Stimulated activated CD8-positive, alpha-beta memory T cell treated with anti-CD3 and anti-CD28 coated beads, Interleukin-4, amount 100 ng/mL, for 24 hours (primary cell): ENCODE data around the gene ECE1.

Experiments
- DNase-seq: peaks from one replicate; pipeline ENCODE4 v3.0.0-alpha.2; 2020; ENCODE audit warnings: low read depth

ECE1 gene

DNA sequence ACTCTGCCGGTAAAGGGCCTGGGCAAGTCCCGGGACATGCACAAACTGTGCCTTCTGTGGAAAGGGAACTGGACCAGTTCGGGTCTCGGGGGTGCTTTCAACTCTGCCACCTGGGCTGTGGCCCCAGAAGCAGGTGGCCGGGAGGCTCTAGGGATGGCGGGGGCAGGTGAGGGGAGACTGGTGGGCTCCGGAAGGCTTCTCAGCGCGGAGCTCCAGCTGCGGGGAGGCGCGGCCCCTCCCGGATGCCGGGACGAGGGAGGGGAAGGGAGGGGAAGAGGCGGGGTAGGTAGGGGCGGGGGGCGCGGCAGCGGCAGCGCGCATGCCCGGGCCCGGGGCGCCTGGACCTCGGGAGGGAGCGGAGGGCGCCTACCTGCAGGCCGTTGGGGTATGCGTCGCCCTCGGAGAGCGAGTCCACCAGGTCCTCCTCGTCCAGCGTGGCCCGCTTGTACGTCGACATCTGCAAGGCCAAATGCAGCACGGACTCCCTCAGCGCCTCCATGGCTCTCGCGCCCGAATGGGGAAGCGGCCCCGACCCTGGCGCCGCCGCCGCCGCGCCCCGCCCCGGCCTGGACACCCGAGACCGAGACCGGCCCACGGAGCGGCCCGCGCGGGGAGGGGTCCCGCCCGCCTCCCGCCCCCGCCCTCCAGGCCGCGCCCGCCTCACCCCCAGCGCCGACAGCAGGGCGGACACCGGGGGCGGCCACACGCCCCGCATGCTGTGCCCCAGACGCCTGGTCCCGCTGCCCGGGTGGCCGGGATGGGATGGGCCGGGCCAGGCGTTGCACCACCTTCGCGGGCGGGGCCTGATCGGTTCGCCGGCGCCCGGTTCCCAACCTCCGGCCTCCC lies at the start of gene ECE1:
Gene ECE1 (minus strand): TSS at position 764 of the 846 bp plus-strand sequence. CDS start 49 bp downstream, at position 715.
- peak; percentile 19 for DNase-seq

DNA sequence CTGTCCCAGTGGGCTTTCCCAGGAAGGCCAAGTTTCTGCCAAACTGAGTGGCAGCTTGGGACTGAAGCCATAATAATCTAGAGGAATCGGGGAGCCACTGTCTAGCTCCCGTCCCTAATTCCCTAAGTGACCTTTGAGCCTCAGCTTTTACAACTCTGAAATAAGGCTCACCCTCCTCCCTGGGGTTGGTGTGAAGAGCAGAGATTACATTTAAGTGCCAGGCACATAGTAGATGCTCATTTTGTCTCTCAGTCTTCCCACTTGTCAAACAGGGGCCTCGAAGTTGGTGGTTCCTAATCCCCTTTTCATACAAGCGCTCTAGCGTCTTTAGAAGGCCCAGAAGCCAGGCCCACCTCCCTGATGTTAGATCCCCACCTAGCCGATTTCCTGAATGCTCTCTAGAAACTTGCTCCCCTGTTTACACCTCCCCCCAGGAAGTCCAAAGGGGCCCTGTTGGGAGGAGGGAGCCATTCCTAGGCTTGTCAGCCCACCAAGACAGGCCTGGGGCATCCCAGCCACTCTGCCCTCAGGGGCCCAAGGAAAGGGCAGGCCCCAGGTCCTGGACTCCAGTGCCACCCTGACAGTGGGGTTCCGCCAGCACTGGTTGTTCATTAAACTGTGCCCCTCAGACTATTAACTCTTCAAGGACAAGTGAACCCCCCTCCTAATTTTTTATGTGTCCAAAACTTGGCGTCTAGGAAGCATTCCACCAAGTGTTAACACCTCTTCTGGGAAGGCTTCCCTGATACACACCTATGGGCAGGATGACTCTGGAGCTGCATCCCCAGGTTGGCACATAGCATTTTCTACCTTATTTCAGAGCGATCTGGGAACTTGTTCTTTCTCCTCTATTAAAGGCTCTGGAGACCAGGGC lies 49.3 kb upstream of the ECE1 start:
- DNase-seq, result no peak

DNA sequence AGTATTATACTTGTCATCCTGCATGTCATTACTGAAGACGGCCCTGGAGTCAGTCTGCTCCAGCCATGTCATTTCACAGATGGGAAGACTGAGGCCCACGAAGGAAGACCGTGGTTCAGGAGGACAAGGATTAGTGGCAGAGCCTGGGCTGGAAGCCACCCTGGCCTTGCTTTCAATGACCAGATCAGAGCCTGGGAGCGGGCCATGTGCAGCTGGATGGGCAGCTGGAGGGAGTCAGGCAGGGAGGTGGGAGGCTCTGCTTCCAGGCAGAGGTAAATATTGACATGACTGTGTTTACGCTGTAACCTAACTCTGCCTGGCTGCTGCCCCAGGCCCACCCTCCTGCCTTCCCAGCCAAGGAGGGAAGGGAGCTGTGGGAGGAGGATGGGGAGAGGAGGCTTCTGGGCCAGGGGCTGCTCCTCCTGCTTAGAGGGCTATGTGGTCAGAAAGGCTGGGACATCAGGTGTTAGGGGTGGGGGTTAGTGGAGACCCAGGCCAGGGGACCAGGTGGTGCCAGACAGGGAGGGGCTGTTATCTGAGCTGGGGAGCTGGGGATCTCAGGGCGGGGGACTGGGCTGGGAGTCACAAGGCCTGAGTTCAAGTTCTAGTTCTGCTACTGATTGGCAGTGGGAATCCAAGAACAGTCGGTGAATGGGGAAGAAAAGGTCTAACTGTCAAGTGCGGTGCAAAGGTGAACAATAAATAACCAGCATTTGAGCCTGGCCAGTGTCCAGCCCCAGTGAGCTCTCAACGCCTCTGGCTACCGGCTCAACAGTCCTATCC lies 48.5 kb upstream of the ECE1 start:
- DNase-seq, result no peak

DNA sequence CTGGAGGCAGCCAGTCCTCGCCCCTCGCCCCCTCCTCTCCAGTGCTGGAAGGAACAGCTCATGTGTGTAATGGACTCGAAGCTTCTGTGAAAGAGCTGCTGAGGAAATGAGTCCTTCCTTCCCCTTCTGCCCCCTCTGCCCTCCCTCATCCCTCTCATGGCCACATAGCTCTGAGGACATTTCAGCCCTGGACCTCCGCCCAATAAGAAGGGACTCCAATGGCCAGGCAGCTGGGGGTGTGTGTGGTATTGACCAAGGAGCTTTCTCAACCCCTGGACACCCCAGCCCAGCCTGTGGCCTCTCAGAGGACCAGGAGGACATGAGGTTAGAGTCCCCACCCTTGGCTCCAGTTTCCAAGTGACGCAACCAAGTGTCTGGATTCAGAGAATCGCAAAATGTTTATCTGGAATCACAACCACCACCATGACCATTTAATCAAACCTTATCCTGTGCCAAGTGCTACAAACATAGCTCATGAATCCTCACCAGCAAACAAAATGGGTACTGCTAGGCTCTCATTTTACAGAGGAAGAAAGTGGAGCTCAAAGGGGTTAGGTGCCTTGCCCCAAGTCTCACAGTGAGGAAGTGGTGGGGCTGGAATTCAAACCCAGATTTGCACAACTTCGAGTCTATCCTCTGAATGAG lies 47.8 kb upstream of the ECE1 start:
- no peak for DNase-seq

DNA sequence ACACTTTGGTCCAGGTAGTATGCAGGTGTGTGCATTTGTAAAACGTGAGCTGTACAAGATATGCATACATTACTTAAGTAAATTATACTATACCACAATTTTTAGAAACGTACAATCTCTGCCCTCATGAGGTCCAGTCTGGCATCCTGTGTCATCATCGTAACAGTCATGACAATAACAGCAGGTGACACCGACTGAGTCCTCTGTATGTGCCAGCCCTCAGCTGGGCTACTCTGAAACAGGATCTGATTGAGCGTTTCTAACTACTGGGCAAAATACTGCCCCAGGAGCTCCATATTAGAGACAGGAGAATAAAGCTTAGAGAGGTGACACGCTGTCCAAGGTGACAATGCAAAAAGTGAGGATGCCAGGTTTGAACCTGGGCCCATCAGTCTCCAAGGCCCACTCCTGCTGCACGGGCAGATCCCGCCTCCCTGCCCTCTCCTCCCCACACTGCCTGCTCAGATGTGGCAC lies 47.2 kb upstream of the ECE1 start:
- no peak for DNase-seq

DNA sequence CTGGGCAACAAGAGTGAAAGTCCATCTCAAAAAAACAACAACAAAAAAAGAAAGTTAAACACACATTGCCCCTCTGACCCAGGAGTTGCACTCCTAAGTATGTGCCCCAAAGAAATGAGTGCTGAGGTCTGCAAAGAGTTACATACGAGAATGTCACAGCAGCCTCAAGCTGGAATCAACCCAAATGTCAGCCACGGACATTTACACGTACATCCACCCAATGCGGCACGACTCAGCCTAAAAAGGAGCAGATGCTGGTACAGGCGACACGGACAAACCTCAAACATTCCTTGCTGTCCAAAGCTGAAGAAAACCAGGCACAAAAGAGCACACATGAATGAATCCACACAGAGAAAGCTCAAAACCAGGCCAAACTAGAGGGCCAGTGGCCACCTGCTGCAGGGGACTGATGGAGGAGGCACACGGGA lies 46.8 kb upstream of the ECE1 start:
- no peak for DNase-seq

DNA sequence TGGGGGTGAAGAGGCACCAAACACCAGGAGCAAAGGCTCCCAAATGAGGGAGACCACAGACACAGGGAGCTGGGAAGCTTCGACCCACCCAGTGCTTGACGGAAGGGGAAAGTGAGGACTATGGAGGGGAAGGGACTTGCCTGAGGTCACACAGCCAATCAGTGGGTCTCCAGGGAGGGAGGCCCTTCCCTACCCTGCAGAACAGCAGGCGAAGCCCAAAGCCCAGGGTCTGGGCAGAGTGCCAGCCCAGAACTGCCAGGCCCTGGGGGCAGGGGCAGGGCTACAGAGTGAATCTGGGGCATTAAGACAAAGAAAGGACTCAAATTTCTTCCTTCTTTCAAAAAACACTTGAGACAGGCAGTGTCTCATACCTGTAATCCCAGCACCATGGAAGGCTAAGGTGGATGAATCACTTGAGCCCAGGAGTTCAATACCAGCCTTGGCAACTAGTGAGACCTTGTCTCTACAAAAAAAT lies 45.5 kb upstream of the ECE1 start:
- no peak for DNase-seq

DNA sequence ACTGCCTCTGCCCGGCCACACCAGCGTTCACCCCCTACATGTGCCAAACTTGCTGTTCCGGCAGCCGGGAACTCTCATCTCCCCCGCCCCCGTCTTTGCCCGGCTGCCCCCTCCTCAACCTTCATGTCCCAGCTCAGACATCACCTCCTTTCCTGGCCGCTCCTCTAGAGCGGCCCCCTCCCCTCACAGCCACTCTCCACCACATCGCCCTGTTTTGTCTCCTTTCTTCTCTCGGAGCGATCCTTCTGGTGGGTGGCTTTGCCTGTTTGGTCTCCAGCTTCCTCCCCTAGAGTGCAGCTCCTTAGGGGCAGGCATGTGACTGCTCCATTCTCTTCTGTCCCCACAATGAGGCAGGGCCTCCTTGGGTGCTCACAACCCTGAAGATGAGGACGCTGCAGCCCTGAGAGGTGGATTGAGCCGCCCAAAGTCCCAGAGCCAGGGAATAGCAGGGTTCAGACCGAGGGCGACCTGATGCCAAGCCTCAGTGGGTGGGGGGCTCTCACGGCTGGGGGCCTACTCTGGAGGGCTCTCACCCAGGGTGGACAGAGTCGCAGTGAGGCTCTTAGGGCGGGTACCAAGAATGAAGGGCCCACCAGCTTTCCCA lies 44.9 kb upstream of the ECE1 start:
- DNase-seq, result no peak

DNA sequence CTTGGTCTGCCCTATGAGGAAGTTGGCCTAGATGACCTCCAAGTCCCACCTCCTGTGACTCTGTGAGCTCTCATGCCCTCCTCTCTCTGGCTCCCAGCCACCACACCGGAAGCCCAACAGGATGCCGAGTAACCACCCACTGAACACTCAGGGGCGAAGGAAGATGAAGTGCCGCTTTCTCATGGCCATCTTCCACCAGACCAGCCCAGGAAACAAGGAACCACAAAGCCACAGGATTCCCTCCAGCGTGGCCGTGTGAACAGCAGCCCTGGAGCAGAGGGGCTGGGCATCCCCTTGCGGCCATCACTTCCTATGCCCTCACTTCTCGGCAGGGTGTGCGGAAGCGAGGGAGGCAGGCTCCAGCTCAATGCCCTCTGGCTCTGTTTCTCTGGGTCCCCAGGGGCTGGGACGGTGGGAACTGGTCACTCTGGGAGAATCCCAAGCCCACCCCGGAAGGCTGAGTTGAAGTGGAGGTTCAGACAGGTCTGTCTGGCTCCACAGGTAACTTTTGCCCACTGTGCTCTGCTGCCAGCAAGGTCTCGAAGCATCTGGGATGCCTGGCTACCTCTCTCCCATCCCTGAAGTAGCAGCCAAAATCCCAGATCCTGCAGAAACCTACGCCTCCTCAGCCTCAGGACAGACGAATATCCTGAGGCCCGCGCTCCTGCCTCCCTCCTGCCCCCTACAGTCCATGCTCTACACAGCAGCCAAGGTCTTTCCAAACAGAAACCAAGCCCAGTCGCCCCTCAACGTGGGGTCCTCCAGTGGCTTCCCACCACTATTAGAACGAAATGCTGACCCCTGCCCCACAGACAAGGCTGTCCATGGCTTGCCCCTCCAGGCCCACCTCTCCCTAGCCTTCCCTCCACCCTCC lies 44.2 kb upstream of the ECE1 start:
- peak; percentile 56 for DNase-seq

DNA sequence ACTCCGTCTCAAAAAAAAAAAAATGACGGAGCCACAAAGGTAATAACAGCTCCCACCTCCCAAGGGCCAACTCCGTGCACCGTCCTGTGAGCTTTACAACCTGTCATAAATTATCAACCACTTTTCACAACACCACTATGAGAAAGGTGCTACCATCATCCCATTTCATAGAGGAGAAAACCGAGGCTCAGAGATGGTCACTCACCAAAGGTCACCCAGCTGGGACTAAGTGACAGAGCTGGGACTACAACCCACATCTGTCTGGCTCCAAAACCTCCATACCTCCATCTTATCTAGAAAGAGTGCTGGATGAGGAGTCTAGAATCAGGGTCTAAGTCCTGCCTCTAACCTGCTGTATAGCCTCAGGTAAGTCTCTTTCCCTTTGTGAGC lies 43.6 kb upstream of the ECE1 start:
- DNase-seq, result no peak

DNA sequence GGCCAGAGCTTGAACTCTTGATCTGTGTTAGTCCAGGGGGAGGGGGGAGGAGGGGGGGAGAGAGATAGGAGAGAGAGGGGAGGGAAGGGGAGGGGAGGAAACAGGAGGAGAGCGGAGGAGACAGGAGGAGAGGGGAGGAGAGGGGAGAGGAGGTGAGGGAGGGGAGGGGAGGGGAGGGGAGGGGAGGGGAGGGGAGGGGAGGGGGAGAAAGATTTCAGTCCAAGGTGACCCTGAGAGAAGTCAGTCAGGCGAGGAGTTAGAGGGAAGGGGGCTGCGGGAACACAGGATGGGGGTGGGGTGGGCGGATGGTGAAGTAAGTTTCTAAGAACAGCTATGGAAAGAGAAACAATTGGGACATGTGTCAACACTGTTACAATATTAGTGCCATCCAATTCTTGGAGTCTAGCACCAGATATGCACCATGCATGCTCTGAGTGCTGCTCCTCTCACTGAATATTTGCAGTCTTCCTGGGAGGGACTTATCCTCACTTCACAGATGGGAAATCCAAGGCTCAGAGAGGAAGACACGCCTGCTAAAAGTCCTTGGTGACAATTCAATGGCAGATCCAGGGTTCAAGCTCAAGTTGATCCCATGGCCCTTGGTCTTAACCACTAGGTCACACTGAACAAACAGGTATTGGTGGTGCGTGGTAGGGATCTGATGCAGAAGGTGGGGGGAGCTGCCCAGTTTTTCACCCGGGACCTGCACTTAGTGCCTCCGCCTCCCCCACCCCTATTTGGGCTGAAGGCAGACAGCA lies 42.5 kb upstream of the ECE1 start:
- DNase-seq, result no peak

DNA sequence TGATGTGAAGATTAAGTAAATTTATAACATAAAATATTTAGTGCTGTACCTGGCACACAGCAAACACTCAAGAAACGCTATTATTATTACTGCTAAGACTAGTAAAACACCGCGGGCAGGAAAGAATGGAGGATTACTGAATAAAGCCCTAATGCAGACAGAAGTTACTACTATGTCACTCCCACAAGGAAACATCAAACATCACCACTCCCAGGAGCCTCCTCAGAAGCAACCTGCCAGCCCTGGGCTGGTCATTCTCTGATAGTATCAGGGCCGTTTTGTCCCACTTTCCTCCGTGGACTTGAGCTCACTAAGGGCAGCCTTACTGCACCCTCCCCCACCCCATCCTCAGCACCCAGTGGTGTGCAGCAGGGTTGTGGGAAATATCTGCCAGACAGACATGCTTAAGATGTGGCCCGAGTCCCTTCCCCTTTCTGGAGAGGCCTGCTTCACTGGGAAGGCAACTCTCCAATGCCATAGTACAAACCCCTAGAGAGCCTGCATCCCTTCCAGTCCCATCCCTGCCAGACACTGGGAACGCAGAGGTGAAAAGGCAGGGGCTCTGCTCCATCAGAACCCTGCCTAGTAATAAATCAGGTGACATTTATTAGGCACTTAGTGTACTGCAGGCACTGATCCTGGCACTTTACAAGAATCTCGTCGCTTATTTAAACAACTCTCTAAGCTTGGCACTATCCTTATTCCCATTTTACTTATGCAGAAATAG lies 41.7 kb upstream of the ECE1 start:
- DNase-seq, result no peak

DNA sequence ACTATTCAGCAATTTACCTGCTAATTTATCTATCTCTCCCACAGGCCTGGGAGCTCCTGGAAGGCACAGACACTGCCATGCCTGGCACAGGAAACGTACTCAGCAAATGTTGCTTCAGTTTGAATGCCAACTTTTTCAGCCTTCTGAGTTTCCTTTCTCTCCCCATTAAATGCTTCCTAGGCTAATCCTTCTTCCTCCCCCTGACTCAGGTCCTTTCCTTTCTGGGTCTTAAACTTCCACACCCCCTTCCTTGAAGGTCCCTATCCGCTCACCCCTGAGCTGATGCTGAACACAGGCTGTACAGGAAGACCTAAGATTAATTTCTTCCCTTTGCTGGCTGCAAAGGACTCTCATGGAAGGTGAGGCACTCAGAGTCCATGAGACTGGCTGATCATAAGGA lies 40.3 kb upstream of the ECE1 start:
- no peak for DNase-seq

DNA sequence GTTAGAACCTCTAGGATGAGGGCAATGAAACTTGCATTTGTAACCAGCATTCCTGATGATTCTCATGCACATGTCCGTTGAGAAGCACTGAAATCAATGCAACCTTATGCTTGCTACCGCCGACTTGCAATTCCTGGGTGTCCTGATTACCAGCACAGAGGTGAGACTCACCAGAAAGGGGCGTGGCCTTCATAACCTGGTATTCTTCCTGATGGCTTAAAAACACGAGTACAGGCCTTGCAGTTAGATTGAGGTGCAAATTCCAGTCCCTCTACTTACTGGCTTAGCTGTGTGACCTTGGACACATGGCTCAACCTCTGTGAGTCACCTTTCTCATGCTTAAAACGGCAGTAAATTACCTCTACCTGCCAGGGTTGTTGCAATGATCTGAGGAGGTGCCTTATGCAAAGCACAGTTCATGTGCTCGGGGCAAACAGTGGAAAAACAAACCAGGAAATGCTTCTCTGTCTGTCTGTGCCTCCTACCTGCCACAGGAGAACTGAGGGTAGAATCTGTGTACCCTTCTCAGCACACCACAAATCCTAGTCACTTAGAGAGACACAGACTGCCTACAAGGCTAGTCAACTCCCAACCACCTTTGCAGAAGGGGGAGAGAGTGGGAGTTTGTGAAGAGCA lies 39.1 kb upstream of the ECE1 start:
- no peak for DNase-seq

DNA sequence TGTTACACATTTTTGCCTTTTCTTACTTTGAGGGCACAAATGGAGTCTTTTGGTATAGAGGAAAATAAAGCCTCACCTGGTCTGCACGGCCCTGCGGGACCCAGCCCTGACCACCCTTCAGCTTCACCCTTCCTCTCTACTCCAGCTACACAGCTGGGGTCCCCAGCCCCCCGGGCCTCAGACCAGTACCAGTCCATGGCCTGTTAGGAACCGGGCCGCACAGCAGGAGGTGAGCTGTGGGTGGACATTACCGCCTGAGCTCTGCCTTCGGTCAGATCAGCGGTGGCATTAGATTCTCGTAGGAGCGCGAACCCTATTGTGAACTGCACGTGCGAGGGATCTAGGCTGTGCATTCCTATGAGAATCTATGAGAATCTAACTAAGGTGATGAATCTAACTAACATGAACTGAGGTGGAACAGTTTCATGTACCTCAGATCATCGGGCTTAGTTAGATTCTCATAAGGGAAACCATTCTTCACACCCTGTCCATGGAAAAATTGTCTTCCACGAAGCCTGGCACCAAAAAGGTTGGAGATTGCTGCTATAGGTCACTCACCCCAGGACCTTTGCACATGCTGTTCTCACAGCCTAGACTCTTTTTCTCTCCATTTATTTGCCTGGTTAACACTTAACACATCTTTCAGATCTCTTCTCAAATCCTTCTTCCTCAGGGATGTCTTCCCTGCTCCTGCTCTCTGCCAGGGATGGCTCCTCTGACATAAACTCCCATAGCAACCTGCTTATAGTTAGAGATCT lies 37.5 kb upstream of the ECE1 start:
- DNase-seq, result no peak

DNA sequence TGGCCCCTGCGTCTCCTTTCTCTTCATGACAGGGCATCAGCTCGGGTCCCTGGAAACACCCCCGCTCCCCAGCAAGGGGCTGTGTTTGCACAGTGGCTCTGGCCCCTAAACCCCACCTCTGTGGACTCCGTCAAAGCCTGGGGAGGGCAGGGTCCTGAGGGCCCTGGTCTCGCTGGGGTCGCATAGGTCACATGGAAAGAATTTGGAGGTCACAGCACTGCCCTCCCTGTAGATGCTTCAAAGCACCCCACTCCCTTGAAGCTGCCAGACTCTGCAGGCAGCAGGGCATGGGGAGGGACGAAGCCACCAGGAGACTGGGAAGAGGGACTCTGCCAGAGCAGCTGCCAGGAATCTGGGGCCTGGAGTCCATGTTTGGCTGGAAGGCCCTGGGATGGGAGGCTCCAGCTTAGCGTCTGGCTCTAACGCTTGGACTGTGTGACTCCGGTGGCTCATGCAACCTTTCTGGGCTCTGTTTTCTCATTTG lies 36.6 kb upstream of the ECE1 start:
- DNase-seq, result no peak

DNA sequence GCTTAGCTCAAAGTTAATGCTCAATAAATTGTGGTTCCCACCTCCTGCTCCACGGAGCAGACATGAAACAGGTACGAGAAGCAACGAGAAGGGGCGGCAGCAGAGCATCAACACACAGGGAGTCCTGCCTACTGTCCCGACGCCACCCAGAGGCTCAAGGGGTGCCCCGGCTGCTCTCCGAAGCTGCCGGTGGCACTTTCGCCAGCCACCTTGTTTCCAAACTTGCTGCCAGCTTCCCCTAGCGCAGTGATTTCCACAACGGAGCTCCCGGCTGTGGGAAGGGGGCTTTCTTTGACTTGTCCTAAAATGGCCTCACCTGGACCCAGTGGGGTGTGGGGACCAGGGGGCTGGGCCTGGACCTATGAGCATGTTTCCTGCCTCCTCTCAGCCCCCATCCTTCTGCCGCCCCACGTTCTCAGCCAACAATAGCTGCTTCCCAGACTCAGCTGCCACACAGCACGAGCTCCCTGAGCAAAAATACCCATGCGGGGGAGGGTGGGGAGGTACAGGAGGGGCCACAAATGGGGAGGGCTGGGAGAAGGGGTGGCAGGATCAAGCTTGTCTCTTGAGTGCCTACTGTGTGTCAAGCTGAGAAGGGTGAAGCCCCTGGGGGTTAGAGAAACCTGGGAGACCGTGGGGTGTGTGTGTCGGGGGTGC lies 35.6 kb upstream of the ECE1 start:
- DNase-seq, result no peak
